ENCODE data around the gene ABCC9.
A peak's percentile ranks its signal among the peaks of the same experiment; 100 is the strongest.
"Not testable (repeated sequence)": the region's sequence is repeated elsewhere in the genome, so short reads cannot be mapped to it uniquely, and the experiment has no call there.

The ABCC9 gene

DNA sequence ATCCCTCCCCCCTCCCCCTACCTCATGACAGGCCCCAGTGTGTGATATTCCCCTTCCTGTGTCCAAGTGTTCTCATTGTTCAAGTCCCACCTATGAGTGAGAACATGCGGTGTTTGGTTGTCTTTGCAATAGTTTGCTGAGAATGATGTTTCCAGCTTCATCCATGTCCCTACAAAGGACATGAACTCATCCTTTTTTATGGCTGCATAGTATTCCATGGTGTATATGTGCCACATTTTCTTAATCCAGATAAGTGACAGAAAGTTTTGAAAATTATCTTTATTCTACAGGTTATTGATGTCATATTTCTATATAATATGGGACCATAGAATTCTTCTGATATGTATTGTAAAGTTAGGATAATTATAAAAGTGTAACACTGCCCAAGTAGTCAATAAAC lies 11.3 kb downstream of the ABCC9 start:
- DNase-seq: not testable (repeated sequence)

DNA sequence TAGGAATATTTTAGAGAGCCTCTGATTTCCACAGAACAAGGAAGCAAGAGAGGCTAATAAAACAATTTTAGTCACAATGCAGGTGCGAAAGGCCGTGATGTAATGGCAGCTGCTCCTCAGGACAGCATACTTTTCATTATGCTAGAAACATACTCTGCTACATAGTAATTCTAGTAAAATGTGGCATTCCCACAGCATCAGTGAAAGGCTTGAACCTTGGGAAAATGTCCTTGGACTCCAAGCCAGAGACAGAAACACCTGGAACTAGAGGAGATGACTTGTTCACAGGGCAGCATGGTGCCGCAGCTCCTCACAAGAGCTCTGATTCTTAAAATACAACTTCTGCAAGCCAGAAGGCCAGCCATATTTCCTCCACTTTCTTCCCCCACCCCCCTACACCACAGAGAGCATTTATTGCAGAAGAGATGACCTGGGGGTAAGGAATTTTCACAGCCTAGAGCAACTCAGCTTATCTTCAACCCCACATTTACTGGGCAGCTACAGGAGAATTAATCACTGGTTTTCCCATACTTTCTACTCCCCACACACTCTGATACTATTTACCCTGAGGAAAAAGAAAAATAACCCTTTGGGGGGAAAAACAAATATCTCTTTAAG lies 15.8 kb downstream of the ABCC9 start:
- DNase-seq: no peak

DNA sequence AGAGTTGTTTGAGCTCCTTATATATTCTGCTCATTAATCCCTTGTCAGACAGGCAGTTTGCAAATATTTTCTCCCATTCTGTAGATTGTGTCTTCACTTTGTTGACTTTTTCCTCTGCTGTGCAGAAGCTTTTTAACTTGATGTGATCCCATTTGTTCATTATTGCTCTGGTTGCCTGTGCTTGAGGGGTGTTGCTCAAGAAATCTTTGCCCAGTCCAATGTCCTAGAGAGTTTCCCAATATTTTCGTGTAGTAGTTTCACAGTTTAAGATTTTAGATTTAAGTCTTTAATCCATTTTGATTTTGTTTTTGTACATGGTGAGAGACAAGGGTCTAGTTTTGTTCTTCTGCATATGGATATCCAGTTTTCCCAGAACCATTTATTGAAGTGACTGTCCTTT lies 19.8 kb downstream of the ABCC9 start:
- no peak for DNase-seq

DNA sequence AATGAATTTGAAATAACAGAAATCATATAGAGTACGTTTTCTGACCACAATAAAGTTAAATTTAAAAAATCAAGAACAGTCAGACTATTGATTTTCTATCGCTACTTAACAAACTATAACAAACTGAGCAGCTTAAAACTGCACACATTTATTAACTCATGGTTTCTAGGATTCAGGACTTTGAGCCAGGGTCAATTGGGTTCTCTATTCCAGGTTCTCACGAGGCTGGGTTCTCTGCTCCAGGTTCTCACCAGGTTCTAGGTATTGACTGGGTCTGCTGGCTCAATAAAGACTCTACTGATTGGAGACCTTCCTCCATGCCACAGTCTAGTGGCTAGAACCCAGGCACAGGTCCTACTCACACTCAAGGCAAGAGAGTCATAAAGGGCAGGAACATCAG lies 22.8 kb downstream of the ABCC9 start:
- no peak for DNase-seq

DNA sequence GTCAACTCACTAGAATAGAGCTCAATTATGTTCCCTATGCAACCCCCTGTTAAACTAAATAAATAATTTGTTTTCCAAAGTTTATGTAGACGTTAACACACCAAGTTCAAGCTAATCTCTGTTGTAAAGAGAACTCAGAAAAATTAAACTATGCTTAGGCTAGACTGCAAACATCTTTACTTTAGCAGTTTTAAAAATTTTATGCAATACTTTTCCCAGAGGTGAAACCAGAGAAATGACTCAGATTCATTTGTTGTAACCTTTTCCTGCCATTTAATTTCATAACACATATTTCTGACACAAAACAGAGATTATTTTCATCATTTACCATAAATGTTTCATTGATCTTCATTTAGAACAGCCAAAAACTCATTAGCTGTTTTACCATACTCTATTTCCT lies 27.4 kb downstream of the ABCC9 start:
- no peak for DNase-seq

DNA sequence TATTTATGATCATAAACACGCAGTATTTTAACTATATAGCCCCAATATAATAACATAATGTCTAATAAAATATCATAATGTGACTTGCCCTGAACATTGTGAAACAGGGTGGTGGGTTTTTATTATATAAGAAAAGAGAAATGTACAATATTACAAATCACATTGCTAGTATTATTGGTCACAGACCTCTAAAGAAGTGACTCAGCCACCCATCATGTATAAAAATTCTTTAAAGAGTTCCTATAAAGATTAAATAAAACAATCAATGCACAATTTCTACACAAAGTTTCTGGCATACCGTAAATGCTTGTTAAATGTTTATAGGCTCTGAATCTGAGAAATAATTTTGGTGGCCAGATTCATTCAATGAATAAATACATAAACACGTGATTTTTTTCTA lies 28.9 kb downstream of the ABCC9 start:
- DNase-seq: no peak

DNA sequence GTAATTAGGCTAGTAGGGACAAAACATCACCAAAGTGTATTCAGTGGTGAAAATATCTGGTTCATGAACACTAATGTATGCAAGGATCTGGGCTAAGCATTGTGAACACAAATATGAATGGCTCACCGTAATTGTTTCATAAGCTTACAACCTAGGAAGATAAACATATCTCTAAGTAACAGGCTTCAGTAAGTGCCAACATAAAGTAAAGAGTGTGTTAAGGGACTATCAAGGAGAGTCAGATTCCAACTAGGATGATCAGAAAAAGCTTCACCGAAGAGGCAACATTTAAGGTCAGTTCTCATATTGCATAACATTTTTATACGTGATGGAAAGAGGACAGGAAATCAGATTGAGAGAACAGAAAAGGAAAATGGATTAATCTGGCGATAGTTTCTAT lies 29.4 kb downstream of the ABCC9 start:
- DNase-seq: no peak

DNA sequence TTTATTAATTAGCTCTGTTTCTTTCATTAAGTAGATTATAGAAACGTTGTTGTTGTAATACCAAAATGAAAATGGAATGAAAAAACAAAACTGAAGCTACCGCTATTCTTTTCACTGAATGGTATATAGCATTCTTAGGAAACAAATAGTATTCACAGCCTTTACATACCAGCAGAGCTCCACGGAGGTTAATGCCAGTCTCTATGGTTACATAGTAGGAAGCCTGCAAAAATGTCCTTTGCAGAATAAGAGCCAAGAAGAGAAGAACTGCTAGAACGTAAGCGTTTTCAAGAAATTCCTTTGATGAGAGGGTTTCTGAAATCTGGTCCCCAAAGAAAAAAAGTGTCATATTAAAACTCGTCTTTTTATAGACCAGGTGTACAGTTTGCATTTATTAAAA lies 30.6 kb downstream of the ABCC9 start:
- no peak for DNase-seq

DNA sequence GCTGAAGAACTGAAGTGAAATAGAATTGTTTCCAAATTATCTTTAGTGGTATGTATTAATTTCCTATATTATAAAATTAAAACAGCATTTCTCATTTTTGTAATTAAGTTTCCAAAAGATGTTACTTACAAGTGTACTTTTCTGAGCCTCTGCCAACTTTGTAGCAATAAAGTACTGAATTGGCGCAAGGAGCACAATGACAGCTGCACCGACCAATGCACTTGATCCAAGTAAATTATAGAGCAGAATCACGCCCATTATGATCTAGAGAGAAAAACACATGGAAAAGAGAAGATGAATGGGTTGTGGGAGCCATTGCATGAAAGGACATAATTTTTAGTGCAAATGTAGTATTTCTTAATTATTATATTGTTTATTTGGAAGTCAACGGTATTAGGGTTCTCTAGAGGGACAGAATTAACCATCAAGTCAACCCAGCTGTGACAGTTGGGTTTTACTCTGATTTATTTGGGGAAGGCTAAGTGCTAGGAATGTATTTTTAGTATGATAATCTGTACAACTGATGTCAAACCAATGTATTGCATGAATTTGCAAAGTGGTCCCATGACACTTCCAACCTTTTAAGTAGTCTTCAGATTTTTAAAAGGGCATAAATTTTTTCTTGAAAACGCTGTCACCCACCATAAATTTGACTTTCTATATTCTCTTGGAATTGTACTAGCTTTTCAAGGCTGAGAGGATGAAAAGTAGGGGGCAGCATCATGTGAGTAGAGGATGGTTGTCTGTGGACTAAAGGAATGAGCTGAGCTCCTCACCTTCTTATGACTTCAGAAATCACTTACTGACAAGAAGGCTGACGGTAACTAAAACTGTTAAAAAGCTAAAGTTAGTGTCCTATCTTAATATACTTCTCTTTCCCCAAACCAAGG lies 33.0 kb downstream of the ABCC9 start:
- peak in 1 of 3 experiments; percentile 13 for DNase-seq

DNA sequence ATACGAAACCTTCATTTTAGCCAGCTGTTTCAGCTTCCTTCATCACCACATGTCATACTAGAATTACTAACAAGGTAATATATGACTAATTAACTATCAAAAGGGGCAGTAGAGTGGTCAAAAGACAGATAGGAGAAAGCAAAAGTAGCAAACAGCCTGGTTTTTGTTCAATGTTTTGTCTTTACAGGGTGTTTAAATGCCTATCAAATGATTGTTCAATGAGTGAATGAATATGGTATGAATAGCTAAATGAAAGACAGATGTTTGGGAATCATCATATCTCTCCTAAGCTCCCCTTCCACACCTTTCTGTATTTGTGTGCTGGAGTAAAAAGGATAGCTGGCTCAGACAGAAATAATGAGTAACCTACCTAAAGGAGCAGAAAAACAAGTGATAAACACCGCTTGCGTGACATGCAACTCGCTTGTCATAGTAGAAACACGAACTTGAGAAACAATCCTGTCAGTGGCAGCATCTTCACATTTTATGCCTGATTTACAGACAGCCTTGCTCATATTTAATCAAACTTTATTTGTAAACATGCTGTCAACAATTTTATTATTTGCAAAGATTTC lies 34.2 kb downstream of the ABCC9 start:
- no peak for DNase-seq

DNA sequence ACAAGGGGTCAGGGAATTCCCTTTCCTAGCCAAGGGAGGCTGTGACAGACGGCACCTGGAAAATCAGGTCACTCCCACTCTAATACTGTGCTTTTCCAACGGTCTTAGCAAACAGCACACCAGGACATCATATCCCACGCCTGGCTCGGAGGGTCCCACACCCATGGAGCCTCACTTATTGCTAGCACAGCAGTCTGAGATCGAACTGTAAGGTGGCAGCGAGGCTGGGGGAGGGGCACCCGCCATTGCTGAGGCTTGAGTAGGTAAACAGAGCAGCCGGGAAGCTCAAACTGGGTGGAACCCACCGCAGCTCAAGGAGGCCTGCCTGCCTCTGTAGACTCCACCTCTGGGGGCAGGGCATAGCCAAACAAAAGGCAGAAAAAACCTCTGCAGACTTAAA lies 41.7 kb downstream of the ABCC9 start:
- DNase-seq: not testable (repeated sequence)

DNA sequence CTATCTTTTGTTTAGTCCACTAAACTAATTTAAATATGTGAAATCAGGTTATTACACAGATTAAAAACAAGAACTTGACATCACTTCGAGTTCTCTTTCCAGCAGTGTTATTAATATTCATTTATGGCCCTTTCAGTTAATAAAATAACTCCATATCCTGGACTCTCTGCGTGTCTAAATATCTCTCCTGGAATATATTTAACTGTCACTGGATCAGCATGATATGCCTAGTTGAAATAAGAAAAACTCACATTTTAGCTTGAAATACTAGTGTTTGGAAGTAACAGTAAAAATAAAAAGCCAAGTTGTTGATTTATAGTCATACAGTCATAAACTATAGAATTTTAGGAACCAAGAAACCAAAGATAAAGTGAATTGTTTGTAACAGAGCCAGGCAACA lies 45.6 kb downstream of the ABCC9 start:
- no peak for DNase-seq

DNA sequence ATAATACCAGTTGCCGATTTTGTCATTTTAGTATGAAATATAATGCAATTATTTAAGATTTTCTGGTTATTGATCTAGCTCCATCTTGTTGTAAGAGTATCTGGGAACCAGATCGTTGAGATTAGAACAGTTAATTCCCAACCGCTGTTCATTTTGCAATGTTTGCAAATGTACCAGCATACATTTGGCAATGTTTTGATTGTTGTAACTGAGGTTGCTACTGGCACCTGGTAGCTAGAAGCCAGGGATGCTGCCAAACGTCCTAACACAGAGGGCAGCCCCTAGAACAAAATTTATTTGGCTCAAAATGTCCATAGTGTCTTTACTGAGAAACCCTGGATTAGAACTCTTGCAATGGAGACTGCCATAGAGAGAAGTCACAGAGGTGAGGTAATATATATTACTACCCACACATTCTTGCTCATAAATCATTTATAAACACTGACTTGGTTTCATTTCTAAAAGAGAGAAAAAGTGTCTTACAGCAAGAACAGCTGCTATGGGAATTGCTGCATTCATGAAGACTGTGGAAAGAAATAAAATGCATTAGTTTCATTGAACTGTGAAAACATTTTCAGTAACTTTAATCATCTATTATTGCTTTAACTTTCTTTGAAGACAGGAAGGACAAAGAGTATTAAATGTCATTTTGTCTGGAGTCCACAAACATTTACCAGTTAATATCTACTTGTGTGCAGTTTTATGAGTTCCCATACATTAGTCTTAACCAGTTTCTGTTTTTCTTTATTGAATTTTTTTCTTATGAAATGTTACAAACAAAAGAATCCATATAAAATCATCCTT lies 46.2 kb downstream of the ABCC9 start:
- no peak for DNase-seq

DNA sequence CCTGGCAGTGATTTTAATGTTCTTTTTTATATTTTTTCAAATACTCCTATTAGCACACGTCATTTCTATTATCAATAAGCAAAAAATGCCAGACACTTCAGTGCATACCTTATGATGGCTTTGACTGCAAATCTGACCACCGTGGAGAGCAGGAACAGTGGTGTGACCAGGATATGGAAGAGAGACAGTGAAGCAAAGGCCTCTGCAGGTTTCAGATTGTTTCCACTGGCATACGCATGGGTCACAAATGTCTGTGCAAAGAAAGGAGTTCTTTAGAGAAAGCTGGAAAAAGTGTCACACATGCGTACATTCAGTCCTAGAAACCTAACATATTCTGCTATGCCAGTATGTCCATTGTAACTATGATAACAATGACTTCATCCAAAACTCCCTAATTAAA lies 47.3 kb downstream of the ABCC9 start:
- DNase-seq: no peak

DNA sequence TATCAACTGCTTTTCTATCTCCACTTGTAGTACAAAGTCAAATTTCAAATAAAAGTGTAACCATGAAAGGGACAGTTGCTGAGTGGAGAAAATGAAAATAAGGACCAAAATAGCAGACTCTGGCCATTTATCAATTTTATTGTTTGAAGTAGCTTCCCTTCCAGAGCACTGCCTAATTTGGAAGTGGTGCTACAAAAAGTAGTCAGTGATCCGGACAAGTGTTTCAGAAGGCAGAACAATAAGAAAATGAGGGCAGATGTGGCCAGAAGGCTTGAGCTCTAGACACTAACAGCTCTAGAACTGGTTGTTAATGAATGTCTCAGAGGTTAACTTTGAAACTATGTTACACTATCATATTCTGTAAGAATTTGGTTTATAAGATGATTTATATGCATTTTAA lies 48.9 kb downstream of the ABCC9 start:
- no peak for DNase-seq

DNA sequence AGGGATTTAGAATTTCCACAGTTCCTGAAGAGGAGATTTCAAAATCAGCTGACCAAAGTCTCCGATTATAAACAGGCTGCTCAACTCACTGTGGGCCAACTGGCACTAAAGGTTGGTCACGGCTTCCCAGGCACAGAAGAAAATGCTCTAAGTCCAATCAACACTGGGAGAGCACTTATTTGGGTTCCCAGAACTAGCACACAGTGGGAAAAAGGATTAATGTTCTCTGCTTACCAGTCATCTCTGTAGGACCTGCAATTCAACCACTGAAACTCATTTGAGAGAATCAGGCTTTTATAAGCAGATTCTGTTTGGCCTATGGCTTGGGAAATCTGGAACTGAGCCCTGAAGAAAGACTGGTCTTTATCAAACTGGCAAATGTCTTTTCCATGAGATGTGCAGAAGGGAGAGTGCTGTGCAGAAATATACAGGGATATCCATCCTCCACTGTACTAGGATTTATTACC lies 49.4 kb downstream of the ABCC9 start:
- DNase-seq: no peak

DNA sequence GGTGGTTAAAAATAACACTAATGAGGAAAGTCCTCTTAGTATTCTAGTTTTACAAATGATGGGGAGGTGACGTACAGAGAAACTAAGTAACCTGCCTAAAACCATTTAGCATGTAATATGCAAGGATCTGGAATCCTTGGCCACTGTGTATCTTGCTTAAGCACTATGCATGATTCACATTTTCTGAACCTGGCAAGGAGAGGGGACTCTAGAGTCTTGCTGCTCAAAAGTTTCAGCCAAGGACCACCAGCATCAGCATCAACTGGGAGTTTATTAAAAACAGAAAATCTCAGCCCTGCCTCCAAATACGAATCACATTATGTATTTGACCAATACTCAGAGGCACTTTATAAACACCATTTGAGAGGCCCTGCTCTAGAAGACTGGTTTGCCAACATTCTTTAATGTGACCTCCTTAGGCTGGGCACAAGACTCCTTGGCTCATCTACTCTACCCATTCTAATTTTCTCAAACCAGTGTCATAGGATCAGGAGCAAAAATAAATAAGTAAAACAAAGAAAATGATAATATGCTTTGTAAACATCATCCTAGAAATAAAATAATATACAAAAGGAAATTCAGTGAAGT lies 52.9 kb downstream of the ABCC9 start:
- no peak for DNase-seq

DNA sequence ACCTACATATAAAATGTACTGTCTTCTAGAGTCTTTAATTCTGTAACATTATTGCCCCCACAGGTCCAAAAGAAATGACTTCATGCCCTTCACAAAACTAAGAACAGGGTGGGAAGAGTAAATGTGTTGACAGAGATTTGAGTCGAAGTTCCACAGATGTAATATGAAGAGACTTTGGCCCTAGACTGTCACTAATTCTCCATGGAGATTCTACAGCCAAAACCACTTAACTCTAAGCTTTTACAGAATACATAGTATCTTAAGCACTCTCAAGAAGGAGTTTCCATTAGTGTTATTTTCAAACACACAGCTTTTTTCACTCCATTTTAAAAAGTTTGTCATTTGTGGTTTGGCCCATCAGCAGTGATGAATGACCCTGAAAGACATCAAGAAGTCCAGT lies 56.3 kb downstream of the ABCC9 start:
- DNase-seq: peak in 1 of 3 experiments; percentile 58

DNA sequence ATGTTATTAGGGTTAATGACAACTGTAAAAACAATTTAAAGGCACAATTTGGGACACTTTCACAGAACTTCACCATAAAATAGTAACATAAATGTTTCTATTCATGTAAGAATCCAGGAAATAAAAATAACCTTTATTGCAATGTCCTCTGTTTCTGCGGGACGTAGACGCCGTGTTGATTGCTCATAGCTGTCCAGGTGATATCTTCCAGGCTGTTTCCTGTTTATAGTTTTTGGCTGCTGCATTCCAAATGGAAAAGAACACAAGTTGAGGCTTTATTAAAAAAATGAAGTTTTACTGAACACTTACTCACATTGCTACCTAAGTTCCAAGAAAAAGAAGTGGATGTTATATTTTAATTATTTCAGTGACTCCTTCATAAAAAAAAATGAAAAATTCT lies 58.6 kb downstream of the ABCC9 start:
- DNase-seq: no peak

DNA sequence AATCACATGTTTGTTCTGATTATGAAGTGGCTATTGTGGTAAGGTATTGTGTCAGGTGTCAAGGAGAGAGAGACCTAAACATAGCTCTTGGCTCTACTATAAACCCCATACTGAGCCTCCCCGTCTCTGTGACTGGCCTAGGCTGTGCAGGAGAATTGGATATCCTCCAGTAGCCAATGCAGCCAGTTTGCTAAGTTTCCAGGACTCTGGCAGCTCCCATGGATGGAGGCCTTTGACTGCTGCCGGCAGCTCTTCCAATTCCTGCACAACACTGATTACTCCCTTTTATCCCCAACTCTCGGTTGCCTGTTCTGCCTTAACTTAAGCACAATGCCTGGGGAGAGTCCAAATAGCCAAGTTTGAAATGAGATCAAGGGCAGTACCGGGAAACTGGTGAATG lies 59.3 kb downstream of the ABCC9 start:
- peak; percentile 5 to 54 (median 7) for DNase-seq

DNA sequence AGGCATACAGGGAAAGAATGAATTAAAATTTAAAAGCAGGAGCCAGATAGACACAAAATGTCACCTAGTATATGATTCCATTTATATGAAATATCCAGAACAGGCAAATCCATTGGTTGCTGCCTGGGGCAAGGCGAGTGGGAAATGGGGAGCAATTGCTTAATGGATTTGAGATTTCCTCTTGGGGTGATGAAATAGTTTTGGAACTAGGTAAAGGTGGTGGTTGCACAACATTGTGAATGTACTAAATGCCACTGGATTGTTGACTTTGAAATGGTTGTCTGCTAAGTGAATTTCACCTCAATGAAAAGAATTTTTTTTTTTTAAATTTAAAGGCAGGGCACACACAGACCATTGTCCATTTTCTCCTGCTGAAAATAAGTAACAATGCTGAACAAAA lies 61.9 kb downstream of the ABCC9 start:
- DNase-seq: no peak

DNA sequence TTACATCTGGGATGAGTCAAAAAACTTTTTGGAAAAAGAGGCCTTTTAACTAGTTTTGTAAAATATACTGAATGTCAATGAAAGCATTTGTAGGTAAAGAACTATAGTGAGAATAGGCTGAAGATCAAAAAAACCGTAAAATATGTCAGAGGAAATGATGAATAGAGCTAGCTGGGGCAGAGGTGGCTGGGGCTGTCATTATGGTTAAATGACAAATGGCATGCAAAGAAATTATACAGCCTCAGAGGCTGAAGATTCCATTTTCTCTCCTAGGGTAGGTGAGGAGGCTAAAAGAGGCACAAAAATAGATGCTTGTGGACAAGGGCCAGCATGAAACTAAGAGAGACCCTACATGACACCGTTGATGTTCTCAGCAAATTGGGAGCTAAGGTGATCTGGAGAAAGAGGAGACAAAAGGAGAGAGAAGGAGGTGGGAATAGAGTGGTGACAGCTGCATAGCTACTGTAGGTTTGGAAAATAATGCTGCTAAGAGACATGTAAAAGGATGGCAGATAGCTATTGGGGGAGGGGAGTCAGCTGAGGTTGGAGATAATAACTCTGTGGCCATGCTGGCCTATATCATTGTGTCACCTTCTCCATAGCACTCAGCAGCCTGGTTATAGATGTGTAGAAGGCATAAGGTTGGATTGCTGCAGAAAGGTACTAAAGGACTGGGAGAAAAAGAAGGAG lies 63.8 kb downstream of the ABCC9 start:
- peak in 1 of 3 experiments; percentile 22 for DNase-seq

Data from NCI-H1417 (cell line).